Parathyroid adenoma (tissue), 2 donors: ENCODE data around the gene CDK5.
"Not testable (repeated sequence)": the region's sequence is repeated elsewhere in the genome, so short reads cannot be mapped to it uniquely, and the experiment has no call there.

Experiments used
- H2AFZ ChIP-seq: fragments of 300-600 bp; sonication (generic); one replicate; pipeline ENCODE4 v1.7.0; 2017; ENCODE audit warnings: antibody characterized with exemption, mild to moderate bottlenecking
- H3K27ac ChIP-seq: fragments of 300-600 bp; sonication (generic); one replicate; pipeline ENCODE4 v1.7.0; 2017
- H3K27me3 ChIP-seq: fragments of 300-600 bp; sonication (generic); one replicate; pipeline ENCODE4 v1.7.0; 2017; ENCODE audit warnings: low read length; ENCODE audit not compliant: control insufficient read depth, insufficient read depth
- H3K36me3 ChIP-seq: fragments of 300-600 bp; sonication (generic); one replicate; pipeline ENCODE4 v1.7.0; 2017; ENCODE audit warnings: low read length; ENCODE audit not compliant: control insufficient read depth, insufficient read depth
- H3K4me1 ChIP-seq: fragments of 300-600 bp; sonication (generic); one replicate; pipeline ENCODE4 v1.7.0; 2017; ENCODE audit warnings: control low read depth
- H3K4me2 ChIP-seq: fragments of 300-600 bp; sonication (generic); one replicate; pipeline ENCODE4 v1.7.0; 2017; ENCODE audit warnings: low read length
- H3K4me3 ChIP-seq: fragments of 300-600 bp; sonication (generic); one replicate; pipeline ENCODE4 v1.7.0; 2017; ENCODE audit warnings: low read depth, low read length
- H3K79me2 ChIP-seq: fragments of 300-600 bp; sonication (generic); one replicate; pipeline ENCODE4 v1.7.0; 2017; ENCODE audit warnings: control low read depth
- H3K9ac ChIP-seq: fragments of 300-600 bp; sonication (generic); one replicate; pipeline ENCODE4 v1.7.0; 2017; ENCODE audit warnings: mild to moderate bottlenecking
- H3K9me3 ChIP-seq: fragments of 300-600 bp; sonication (generic); one replicate; pipeline ENCODE4 v1.7.0; 2017; ENCODE audit warnings: low read length; ENCODE audit not compliant: control insufficient read depth
- TF ChIP-seq, protein P1 (sequence below): fragments of 300-600 bp; sonication (generic); IDR thresholded peaks from one replicate; pipeline ENCODE4 v1.7.0; 2017; ENCODE audit warnings: antibody characterized with exemption, mild to moderate bottlenecking
- donor health status: primary hyperparathyroidism.

The CDK5 gene

DNA sequence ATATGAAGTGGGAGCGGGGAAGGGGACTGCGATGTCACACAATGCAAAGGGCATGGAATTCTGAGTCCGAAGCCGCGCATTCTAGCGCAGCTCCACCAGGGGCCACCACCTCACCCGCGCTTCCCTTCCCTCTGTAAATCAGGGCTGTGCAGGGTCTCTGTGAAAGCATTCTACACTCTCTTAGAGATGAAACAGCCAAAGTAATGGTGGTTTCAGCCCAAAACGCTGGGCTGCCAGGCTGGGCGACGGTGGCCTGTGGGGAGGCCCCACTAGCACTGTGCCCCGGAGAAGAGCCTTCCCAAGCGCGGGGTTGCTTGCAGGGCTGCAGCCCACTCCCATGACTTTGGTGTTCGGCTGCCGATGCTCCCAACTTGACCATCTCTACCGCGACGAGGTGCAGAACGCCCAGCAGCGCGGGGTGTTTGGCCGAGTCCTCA, 44.8 kb downstream of the CDK5 start:
- Histone ChIP-seq H3K36me3 (no peaks in the 10 kb centered on the region), H3K27me3 (no peaks in the 10 kb centered on the region), H3K4me2 (no peak overlapping the region), H3K79me2 (no peaks in the 10 kb centered on the region), H2AFZ (no peak overlapping the region), H3K27ac (no peak overlapping the region), H3K4me1 (no peaks in the 10 kb centered on the region), H3K9me3 (no peaks in the 10 kb centered on the region), H3K4me3 (no peak overlapping the region), H3K9ac (no peak overlapping the region)
- TF ChIP-seq, protein P1, sequence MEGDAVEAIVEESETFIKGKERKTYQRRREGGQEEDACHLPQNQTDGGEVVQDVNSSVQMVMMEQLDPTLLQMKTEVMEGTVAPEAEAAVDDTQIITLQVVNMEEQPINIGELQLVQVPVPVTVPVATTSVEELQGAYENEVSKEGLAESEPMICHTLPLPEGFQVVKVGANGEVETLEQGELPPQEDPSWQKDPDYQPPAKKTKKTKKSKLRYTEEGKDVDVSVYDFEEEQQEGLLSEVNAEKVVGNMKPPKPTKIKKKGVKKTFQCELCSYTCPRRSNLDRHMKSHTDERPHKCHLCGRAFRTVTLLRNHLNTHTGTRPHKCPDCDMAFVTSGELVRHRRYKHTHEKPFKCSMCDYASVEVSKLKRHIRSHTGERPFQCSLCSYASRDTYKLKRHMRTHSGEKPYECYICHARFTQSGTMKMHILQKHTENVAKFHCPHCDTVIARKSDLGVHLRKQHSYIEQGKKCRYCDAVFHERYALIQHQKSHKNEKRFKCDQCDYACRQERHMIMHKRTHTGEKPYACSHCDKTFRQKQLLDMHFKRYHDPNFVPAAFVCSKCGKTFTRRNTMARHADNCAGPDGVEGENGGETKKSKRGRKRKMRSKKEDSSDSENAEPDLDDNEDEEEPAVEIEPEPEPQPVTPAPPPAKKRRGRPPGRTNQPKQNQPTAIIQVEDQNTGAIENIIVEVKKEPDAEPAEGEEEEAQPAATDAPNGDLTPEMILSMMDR: peak; percentile 55

DNA sequence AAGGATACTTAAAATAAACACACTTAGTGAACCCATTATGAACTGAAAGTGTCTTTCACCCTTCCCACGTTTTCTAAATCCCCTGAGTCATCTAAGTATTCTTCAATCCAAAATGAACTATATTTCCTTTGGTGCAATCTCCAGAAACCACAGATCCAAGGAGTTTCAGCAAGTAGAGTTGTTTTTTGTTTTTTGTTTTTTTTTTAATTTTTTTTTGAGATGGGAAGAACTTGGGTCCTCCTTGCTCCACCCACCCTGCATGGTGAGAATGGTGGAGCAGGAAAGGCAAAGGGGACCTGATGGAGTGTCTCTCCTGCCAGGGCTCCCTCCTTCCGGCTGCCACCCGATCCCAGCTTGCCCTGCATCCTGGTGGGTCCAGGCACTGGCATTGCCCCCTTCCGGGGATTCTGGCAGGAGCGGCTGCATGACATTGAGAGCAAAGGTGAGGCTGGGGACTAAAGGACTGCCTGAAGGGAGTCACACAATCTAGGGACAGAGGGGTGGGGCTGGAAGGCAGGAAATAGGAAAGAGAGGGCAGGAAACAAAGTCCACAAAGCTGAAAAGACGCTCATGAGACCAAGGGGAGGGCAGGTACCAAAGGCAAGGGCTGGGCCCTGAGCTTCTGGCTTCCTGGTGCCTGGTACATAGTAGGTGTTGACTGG, 45.5 kb downstream of the CDK5 start:
- H3K4me2 ChIP-seq: no peak overlapping the region
- no peak overlapping the region for H2AFZ ChIP-seq
- no peaks in the 10 kb centered on the region for H3K9me3 ChIP-seq
- TF ChIP-seq, protein P1: no peak
- no peaks in the 10 kb centered on the region for H3K36me3 ChIP-seq
- no peak overlapping the region for H3K4me3 ChIP-seq
- no peaks in the 10 kb centered on the region for H3K4me1 ChIP-seq
- no peak overlapping the region for H3K27ac ChIP-seq
- no peak overlapping the region for H3K9ac ChIP-seq
- no peaks in the 10 kb centered on the region for H3K27me3 ChIP-seq
- H3K79me2 ChIP-seq: no peaks in the 10 kb centered on the region

DNA sequence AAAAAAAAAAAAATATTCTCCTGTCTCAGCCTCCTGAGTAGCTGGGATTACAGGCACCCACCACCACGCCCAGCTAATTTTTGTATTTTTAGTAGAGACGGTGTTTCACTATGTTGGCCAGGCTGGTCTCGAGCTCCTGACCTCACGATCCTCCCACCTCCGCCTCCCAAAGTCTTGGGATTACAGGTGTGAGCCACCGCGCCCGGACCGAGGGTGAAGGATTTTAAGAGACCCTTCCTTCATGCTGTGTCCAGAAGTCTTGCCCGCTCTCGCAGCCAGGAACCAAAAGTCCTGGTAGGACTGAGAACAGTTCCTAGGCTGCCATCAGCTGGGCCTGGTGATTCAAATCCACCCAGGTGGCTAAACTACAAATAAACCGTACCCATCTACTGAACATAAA, 46.1 kb downstream of the CDK5 start:
- H3K36me3 ChIP-seq, H2AFZ ChIP-seq, H3K9me3 ChIP-seq, H3K9ac ChIP-seq, H3K27me3 ChIP-seq, H3K4me2 ChIP-seq, H3K79me2 ChIP-seq, H3K4me1 ChIP-seq, H3K4me3 ChIP-seq, H3K27ac ChIP-seq: not testable (repeated sequence)

DNA sequence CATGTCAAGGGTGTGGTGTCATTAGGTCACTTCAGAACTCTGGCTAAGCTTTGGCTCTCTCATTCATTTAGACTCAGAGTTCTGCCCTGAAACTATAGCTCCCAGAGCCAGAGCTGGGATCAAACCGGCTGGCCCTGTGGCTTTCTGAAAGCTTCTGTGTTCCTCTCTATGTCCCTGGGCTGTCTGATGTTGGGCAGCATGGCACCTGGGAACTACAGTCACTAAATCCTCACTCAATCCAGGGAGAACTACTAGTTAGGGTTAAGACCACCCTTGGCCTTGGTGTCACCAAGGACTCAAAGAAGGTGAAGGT, 46.6 kb downstream of the CDK5 start:
- Histone ChIP-seq H2AFZ (no peak overlapping the region), H3K4me2 (no peak overlapping the region), H3K36me3 (no peaks in the 10 kb centered on the region), H3K27me3 (no peaks in the 10 kb centered on the region), H3K79me2 (no peaks in the 10 kb centered on the region), H3K4me3 (no peak overlapping the region), H3K9me3 (no peaks in the 10 kb centered on the region), H3K9ac (no peak overlapping the region), H3K4me1 (no peaks in the 10 kb centered on the region), H3K27ac (no peak overlapping the region)
- TF ChIP-seq, protein P1: no peak

DNA sequence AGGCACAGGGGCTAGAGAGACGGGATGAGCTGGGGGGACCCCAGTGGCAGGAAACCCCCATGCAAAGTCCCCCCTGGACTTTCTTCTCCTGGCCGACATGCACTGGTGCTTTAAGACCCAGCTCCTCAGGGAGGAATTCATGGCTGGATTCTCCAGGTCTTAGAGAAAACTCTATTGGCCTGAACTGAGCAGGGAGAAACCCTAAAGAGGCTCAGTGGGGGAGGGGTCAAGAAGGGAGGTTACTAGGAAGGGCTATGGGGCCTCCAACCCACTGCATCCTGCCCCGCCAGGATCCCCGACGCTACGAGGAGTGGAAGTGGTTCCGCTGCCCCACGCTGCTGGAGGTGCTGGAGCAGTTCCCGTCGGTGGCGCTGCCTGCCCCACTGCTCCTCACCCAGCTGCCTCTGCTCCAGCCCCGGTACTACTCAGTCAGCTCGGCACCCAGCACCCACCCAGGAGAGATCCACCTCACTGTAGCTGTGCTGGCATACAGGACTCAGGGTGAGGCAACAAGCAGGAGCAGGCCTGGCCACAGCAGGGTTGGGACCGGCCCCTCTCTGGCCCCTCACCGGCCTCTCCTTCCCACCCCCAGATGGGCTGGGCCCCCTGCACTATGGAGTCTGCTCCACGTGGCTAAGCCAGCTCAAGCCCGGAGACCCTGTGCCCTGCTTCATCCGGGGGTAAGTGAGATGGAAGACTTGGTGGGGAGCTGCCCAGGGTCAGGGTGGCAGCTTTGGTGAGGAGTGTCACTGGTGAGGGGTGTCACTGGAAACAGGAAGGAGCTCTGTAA, 47.2 kb downstream of the CDK5 start:
- Histone ChIP-seq H3K27ac (no peak overlapping the region), H3K79me2 (no peaks in the 10 kb centered on the region), H3K4me2 (no peak overlapping the region), H2AFZ (peak overlapping the region; percentile 28), H3K27me3 (no peaks in the 10 kb centered on the region), H3K4me3 (no peak overlapping the region), H3K36me3 (no peaks in the 10 kb centered on the region), H3K9me3 (no peaks in the 10 kb centered on the region), H3K9ac (no peak overlapping the region), H3K4me1 (no peaks in the 10 kb centered on the region)
- TF ChIP-seq, protein P1: no peak
